BJ (cell line): ENCODE data around the gene BBX. TPM values are rescaled to one million over a fixed set of nuclear protein-coding genes. Genes with fewer than 3 reads are reported as not detected.

Experiments
- CTCF ChIA-PET: fragments of 350-600 bp; formaldehyde crosslinking; extraction: SDS; loops from one replicate; lab custom pipeline; 2021; ENCODE audit warnings: antibody characterized with exemption, inconsistent platforms; lab: Yijun Ruan, JAX
- POLR2A ChIA-PET: fragments of 300-600 bp; sonication (Branson Sonifier 250); formaldehyde crosslinking; extraction: SDS; loops from one replicate; lab custom pipeline; 2021; ENCODE audit warnings: antibody characterized with exemption; lab: Charles Lee
- DNase-seq: peaks from one replicate; pipeline ENCODE4 v3.0.0-alpha.2; 2011; ENCODE audit warnings: low read depth
- H3K27me3 ChIP-seq: 2 replicates; pipeline ENCODE4 v1.6.0; 2011; ENCODE audit warnings: low read length; ENCODE audit not compliant: control insufficient read depth, insufficient read depth
- H3K36me3 ChIP-seq: 2 replicates; pipeline ENCODE4 v1.5.1; 2011; ENCODE audit warnings: low read length; ENCODE audit not compliant: control insufficient read depth, insufficient read depth
- H3K4me3 ChIP-seq: 2 replicates; pipeline ENCODE4 v1.5.1; 2011; ENCODE audit warnings: low read depth, mild to moderate bottlenecking, control low read depth, low read length
- polyA plus RNA-seq: library from polyadenylated mRNA; depleted of rRNA; stranded (reverse); fragments of >200 nt; gene quantifications from 2 replicates; pipeline ENCODE4 v1.2.3, GENCODE V29; 2011
- TF ChIP-seq, protein P1 (sequence below): IDR thresholded peaks from 2 replicates; pipeline ENCODE4 v1.5.1; 2011; ENCODE audit warnings: low read depth, mild to moderate bottlenecking, control low read depth, inconsistent platforms, low read length, moderate library complexity; ENCODE audit not compliant: insufficient read depth

Gene BBX
- polyA plus RNA-seq, 1 experiment: 47.6 TPM

DNA sequence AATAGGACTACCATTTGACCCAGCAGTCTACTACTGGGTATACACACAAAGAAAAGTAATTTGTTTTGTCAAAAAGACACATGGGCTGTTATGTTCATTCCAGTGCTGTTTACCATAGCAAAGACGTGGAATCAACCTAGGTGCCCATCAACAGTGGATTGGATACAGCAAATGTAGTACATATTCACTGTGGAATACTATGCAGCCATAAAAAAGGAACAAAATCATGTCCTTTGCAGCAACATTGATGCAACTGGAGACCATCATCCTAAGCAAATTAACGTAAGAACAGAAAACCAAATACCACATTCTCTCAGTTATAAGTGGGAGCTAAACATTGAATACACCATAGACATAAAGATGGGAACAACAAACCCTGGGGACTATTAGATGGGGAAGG, 25.8 kb downstream of the BBX start:
- POLR2A ChIA-PET: no interaction called here
- CTCF ChIA-PET: no interaction called here
- Histone ChIP-seq H3K4me3 (no peak overlapping the region), H3K27me3 (no peaks in the 10 kb centered on the region), H3K36me3 (no peaks in the 10 kb centered on the region)
- DNase-seq: no peak
- TF ChIP-seq, protein P1, sequence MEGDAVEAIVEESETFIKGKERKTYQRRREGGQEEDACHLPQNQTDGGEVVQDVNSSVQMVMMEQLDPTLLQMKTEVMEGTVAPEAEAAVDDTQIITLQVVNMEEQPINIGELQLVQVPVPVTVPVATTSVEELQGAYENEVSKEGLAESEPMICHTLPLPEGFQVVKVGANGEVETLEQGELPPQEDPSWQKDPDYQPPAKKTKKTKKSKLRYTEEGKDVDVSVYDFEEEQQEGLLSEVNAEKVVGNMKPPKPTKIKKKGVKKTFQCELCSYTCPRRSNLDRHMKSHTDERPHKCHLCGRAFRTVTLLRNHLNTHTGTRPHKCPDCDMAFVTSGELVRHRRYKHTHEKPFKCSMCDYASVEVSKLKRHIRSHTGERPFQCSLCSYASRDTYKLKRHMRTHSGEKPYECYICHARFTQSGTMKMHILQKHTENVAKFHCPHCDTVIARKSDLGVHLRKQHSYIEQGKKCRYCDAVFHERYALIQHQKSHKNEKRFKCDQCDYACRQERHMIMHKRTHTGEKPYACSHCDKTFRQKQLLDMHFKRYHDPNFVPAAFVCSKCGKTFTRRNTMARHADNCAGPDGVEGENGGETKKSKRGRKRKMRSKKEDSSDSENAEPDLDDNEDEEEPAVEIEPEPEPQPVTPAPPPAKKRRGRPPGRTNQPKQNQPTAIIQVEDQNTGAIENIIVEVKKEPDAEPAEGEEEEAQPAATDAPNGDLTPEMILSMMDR: no peak

DNA sequence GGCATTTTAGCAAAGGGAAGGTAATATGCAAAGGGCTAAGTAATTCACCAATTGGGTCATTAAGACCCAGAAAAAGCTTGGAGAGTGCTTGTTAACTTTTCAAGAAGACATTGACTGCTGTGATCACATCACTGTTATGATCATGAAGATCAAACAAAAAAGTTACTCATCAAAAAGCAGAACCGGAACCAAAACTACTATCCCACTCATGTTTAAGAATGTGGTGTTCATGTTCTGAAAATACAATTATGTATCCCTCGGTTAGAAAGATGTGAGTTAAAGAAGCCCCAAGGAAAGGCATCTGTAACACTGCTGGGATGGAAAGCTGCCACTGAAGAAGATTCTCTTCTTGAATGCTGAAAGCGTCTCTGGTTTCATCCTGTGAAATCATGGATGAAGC, 32.6 kb downstream of the BBX start:
- CTCF ChIA-PET: no interaction called here
- TF ChIP-seq, protein P1: no peak
- H3K36me3 ChIP-seq: no peaks in the 10 kb centered on the region
- no peak for DNase-seq
- POLR2A ChIA-PET: no interaction called here
- no peaks in the 10 kb centered on the region for H3K27me3 ChIP-seq
- H3K4me3 ChIP-seq: no peak overlapping the region

DNA sequence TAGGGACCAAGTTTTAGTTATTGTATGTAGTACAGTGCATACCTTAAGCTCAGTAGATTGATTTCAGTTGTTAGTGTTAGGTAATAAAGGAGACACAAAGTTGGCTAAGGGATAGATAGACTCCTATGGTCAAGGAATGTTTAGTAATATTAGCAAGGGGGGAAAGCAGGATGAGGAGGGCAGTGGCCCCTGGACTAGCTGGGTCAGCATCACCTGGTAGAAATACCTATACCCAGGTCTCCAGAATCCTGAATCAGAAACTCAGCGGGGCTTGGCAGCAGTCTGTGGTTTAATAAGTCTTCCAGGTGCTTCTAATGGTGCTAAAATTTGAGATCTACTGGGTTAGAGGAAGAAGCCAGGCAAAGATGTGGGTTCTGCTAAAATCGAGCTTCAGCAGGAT, 35.0 kb downstream of the BBX start:
- no peak for DNase-seq
- CTCF ChIA-PET: no interaction called here
- H3K4me3 ChIP-seq: no peak overlapping the region
- POLR2A ChIA-PET: no interaction called here
- TF ChIP-seq, protein P1: no peak
- H3K27me3 ChIP-seq: no peaks in the 10 kb centered on the region
- H3K36me3 ChIP-seq: no peaks in the 10 kb centered on the region

DNA sequence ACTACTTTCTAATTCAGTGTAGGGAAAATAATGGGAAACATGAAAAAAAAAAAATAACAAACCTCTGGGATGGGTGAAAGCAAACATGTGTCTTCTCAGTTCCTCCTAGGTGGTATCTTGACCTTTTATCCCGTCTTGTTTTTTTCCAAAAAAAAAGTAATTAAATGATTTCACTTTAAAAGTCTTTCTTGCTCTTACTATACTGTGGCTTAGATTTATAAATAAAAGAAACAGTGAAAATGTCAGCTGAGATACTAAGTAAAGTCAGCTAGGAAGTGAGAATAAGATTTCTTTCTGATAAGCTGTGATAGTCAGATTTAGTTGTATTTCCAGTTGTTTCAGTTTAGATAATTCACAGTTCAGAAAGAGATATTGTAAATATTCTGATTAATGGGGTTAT, 37.4 kb downstream of the BBX start:
- ChIA-PET POLR2A (no interaction called here), CTCF (interaction anchor here (0.6 to 1.6 kb wide), 3 partner anchors 9 to 18 kb away, joined by 3 read pairs; no protein-coding TSS in a partner anchor)
- no peaks in the 10 kb centered on the region for H3K36me3 ChIP-seq
- no peaks in the 10 kb centered on the region for H3K27me3 ChIP-seq
- H3K4me3 ChIP-seq: no peak overlapping the region
- TF ChIP-seq, protein P1: no peak
- DNase-seq: no peak

DNA sequence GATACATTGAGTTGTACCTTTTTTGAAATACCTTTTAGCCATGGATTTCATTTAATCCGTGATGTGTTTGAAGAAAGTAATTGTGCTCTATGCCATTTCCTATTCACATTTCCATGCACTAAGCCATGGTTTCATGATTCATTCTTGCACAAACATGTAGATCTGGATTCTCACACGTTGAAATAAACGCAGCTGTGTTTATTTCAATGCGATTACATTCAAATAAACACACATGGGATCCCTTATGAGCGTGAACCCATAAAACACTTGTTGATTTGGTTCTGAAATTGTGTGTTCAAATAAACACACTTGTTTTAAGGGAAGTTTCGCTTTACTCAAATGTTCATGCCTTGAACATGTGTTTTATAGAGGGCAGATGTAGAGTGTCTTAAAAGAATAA, 39.2 kb downstream of the BBX start:
- TF ChIP-seq, protein P1: no peak
- POLR2A ChIA-PET: no interaction called here

More for the DNA sequence above, 39.2 kb downstream of the BBX start:
- Histone ChIP-seq H3K27me3 (no peaks in the 10 kb centered on the region), H3K36me3 (no peaks in the 10 kb centered on the region), H3K4me3 (no peak overlapping the region)
- DNase-seq: no peak
- CTCF ChIA-PET: no interaction called here
